SK-N-MC (cell line): Measurements from ENCODE around the gene CD101.

ENCODE experiments used
- DNase-seq: peaks from one replicate; pipeline ENCODE4 v3.0.0-alpha.2; 2011; ENCODE audit warnings: low read depth, low spot score
- H3K27ac ChIP-seq: fragments of 200-600 bp; sonication (generic); 2 replicates; pipeline ENCODE4 v1.5.1; 2016; ENCODE audit warnings: mixed run types
- H3K36me3 ChIP-seq: fragments of 200-600 bp; sonication (generic); 2 replicates; pipeline ENCODE4 v1.6.1; 2017; ENCODE audit warnings: antibody characterized with exemption, low read length, mixed read lengths; ENCODE audit not compliant: insufficient read depth
- H3K4me3 ChIP-seq: fragments of 200-600 bp; sonication (generic); 2 replicates; pipeline ENCODE4 v1.5.1; 2016
- H3K9ac ChIP-seq: fragments of 200-600 bp; sonication (generic); 2 replicates; pipeline ENCODE4 v1.8.0; 2017; ENCODE audit warnings: mixed run types, mixed read lengths; ENCODE audit not compliant: insufficient read length
- H3K9me3 ChIP-seq: fragments of 200-600 bp; sonication (generic); 2 replicates; pipeline ENCODE4 v1.6.1; 2017; ENCODE audit warnings: low read depth, mild to moderate bottlenecking, antibody characterized with exemption, low read length, moderate library complexity, mixed read lengths
- EZH2 ChIP-seq: fragments of 200-600 bp; sonication (generic); IDR thresholded peaks from one replicate; pipeline ENCODE4 v1.6.1; 2017; ENCODE audit warnings: antibody characterized with exemption
- FOXP2 ChIP-seq: optimal IDR thresholded peaks from 2 replicates; pipeline ENCODE3; 2011; ENCODE audit warnings: mild to moderate bottlenecking, moderate library complexity; ENCODE audit not compliant: insufficient read depth; ENCODE audit errors: extremely low read length, control extremely low read depth
- POLR2AphosphoS5 ChIP-seq: IDR thresholded peaks from 2 replicates; pipeline ENCODE4 v1.6.1; 2012; ENCODE audit warnings: mild to moderate bottlenecking, low read depth, low read length, borderline replicate concordance

Gene CD101

GRCh38 chr1:116989835-116990234 lies 11.7 kb upstream of the CD101 start:
- Histone ChIP-seq H3K36me3 (peaks cover 6% of the 10 kb centered on the region; the same call in 1 of the 2 replicates), H3K9ac (no peak overlapping the region), H3K9me3 (no peaks in the 10 kb centered on the region), H3K27ac (no peak overlapping the region), H3K4me3 (no peak overlapping the region)
- DNase-seq, result no peak
- TF ChIP-seq EZH2, result no peak
- no peak for TF ChIP-seq POLR2AphosphoS5
- TF ChIP-seq FOXP2, result no peak

- Histone ChIP-seq H3K27ac (no peak overlapping the region), H3K9me3 (no peaks in the 10 kb centered on the region), H3K36me3 (peaks cover 6% of the 10 kb centered on the region; the same call in 1 of the 2 replicates), H3K4me3 (no peak overlapping the region), H3K9ac (no peak overlapping the region)
- TF ChIP-seq POLR2AphosphoS5 (no peak), EZH2 (no peak), FOXP2 (no peak)
- no peak for DNase-seq
Observed at GRCh38 chr1:116990612-116991151, 10.9 kb upstream of the CD101 start.

- Histone ChIP-seq H3K4me3 (no peak overlapping the region), H3K27ac (no peak overlapping the region), H3K9me3 (no peaks in the 10 kb centered on the region), H3K36me3 (peaks cover 6% of the 10 kb centered on the region; the same call in 1 of the 2 replicates), H3K9ac (no peak overlapping the region)
- DNase-seq, result no peak
- TF ChIP-seq FOXP2 (no peak), EZH2 (no peak), POLR2AphosphoS5 (no peak)
Observed at GRCh38 chr1:116991171-116991845, 10.3 kb upstream of the CD101 start.

GRCh38 chr1:116991918-116992317 lies 9.6 kb upstream of the CD101 start:
- no peak for DNase-seq
- Histone ChIP-seq H3K4me3 (no peak overlapping the region), H3K27ac (no peak overlapping the region), H3K9ac (no peak overlapping the region), H3K9me3 (no peaks in the 10 kb centered on the region), H3K36me3 (peaks cover 6% of the 10 kb centered on the region; the same call in 1 of the 2 replicates)
- TF ChIP-seq POLR2AphosphoS5 (no peak), FOXP2 (no peak), EZH2 (no peak)

GRCh38 chr1:116993286-116993685 lies 8.3 kb upstream of the CD101 start:
- no peaks in the 10 kb centered on the region for H3K9me3 ChIP-seq

GRCh38 chr1:116994411-116994810 lies 7.1 kb upstream of the CD101 start:
- Histone ChIP-seq H3K9ac (no peak overlapping the region), H3K4me3 (no peak overlapping the region), H3K27ac (no peak overlapping the region), H3K36me3 (peaks cover 6% of the 10 kb centered on the region; the same call in 1 of the 2 replicates), H3K9me3 (no peaks in the 10 kb centered on the region)
- TF ChIP-seq EZH2 (no peak), FOXP2 (no peak), POLR2AphosphoS5 (no peak)
- DNase-seq, result no peak

More at GRCh38 chr1:116993286-116993685, 8.3 kb upstream of the CD101 start:
- Histone ChIP-seq H3K27ac (no peak overlapping the region), H3K36me3 (peaks cover 6% of the 10 kb centered on the region; the same call in 1 of the 2 replicates), H3K9ac (no peak overlapping the region), H3K4me3 (no peak overlapping the region)
- TF ChIP-seq FOXP2, result no peak
- no peak for TF ChIP-seq EZH2
- no peak for TF ChIP-seq POLR2AphosphoS5
- DNase-seq, result no peak

- no peak for DNase-seq
- Histone ChIP-seq H3K9ac (no peak overlapping the region), H3K36me3 (no peaks in the 10 kb centered on the region), H3K9me3 (no peaks in the 10 kb centered on the region), H3K4me3 (no peak overlapping the region), H3K27ac (no peak overlapping the region)
- TF ChIP-seq EZH2 (no peak), FOXP2 (no peak)
Observed at GRCh38 chr1:116997066-116997465, 4.5 kb upstream of the CD101 start.

- Histone ChIP-seq H3K9me3 (no peaks in the 10 kb centered on the region), H3K36me3 (no peaks in the 10 kb centered on the region), H3K4me3 (no peak overlapping the region), H3K27ac (no peak overlapping the region), H3K9ac (no peak overlapping the region)
- TF ChIP-seq EZH2, result no peak
- no peak for DNase-seq
Observed at GRCh38 chr1:116997636-116998035, 3.9 kb upstream of the CD101 start.

- DNase-seq, result no peak
- no peaks in the 10 kb centered on the region for H3K36me3 ChIP-seq
- no peak overlapping the region for H3K4me3 ChIP-seq
- no peak overlapping the region for H3K27ac ChIP-seq
- no peaks in the 10 kb centered on the region for H3K9me3 ChIP-seq
- no peak for TF ChIP-seq FOXP2
- H3K9ac ChIP-seq, result no peak overlapping the region
Observed at GRCh38 chr1:116999596-116999995, 2.0 kb upstream of the CD101 start.
